GM12878 (cell line): ENCODE data around the gene ELP4. TPM values are rescaled to one million over a fixed set of nuclear protein-coding genes. Genes with fewer than 3 reads are reported as not detected.

Experiments used
- ATAC-seq: fragments of 200-7000 bp; cut with Tn5 transposase; 3 replicates; pipeline ENCODE4 v1.9.1; 2020; ENCODE audit warnings: mild to moderate bottlenecking, moderate library complexity
- BruUV-seq: library from RNA; stranded (reverse); fragments of 400-500 nt; replicated peaks from 2 replicates; lab custom pipeline; 2021; lab: Mats Ljungman, UMichigan
- CTCF ChIA-PET: fragments of 300-600 bp; sonication (Branson Sonifier 250); formaldehyde crosslinking; extraction: SDS; loops from one replicate; lab custom pipeline; 2021; ENCODE audit warnings: inconsistent platforms; lab: Yijun Ruan, JAX
- POLR2A ChIA-PET: fragments of 350-600 bp; formaldehyde crosslinking; extraction: SDS; loops from one replicate; lab custom pipeline; 2021; ENCODE audit warnings: inconsistent platforms; lab: Charles Lee
- RAD21 ChIA-PET: fragments of 300-600 bp; sonication (Branson Sonifier 250); formaldehyde crosslinking; loops from one replicate; lab custom pipeline; 2023; ENCODE audit warnings: antibody characterized with exemption; ENCODE audit not compliant: unreplicated experiment; lab: Charles Lee
- SMC1A ChIA-PET: fragments of 300-600 bp; sonication (Branson Sonifier 250); formaldehyde crosslinking; loops from one replicate; lab custom pipeline; 2023; ENCODE audit not compliant: unreplicated experiment, uncharacterized antibody; lab: Charles Lee
- DNase-seq: peaks from one replicate; pipeline ENCODE4 v3.0.0-alpha.2; 2011; ENCODE audit warnings: low read depth, low spot score
- FAIRE-seq: peaks from 3 replicates; lab custom pipeline; 2011; peaks lifted over from hg19 to GRCh38; lab: Jason Lieb, UNC
- H2AFZ ChIP-seq: 2 replicates; pipeline ENCODE4 v1.6.0; 2011; ENCODE audit warnings: low read depth, low read length, control low read depth; ENCODE audit not compliant: control insufficient read depth
- H3K27ac ChIP-seq: 2 replicates; pipeline ENCODE4 v1.5.1; 2011; ENCODE audit warnings: control low read depth; ENCODE audit not compliant: control insufficient read depth, insufficient read depth
- H3K27me3 ChIP-seq, 2 experiments: replicated peaks in 1 of 2; 2 replicates each; pipeline versions ENCODE4 v1.6.0 to v1.6.1; 2011; ENCODE audit warnings: low read length in 1 of 2; ENCODE audit not compliant: control insufficient read depth in 2 of 2, insufficient read depth in 2 of 2
- H3K36me3 ChIP-seq, 2 experiments: 2 replicates each; pipeline ENCODE4 v1.5.1; 2011; ENCODE audit warnings: low read length in 1 of 2; ENCODE audit not compliant: control insufficient read depth in 2 of 2, insufficient read depth in 2 of 2
- H3K4me1 ChIP-seq: 2 replicates; pipeline ENCODE4 v1.6.1; 2011; ENCODE audit warnings: mild to moderate bottlenecking, low read length, moderate library complexity, mixed read lengths; ENCODE audit not compliant: control insufficient read depth, insufficient read depth
- H3K4me2 ChIP-seq: 2 replicates; pipeline ENCODE4 v1.6.0; 2011; ENCODE audit warnings: control low read depth; ENCODE audit not compliant: control insufficient read depth, insufficient read depth
- H3K4me3 ChIP-seq: fragments of 200-600 bp; sonication (generic); 2 replicates; pipeline ENCODE4 v1.5.1; 2016
- H3K79me2 ChIP-seq: 2 replicates; pipeline ENCODE4 v1.6.0; 2011; ENCODE audit warnings: low read length; ENCODE audit not compliant: control insufficient read depth, insufficient read depth
- H3K9ac ChIP-seq: 2 replicates; pipeline ENCODE4 v1.8.0; 2011; ENCODE audit warnings: low read length, control low read depth, mixed read lengths; ENCODE audit not compliant: control insufficient read depth, insufficient read depth
- H3K9me3 ChIP-seq: replicated peaks from 3 replicates; pipeline ENCODE4 v1.5.1; 2011; ENCODE audit warnings: mild to moderate bottlenecking, low read length; ENCODE audit not compliant: control insufficient read depth, insufficient read depth
- H4K20me1 ChIP-seq: 2 replicates; pipeline ENCODE4 v1.6.0; 2011; ENCODE audit not compliant: control insufficient read depth, insufficient read depth
- BCLAF1 ChIP-seq: fragments of 450-650 bp; IDR thresholded peaks from 2 replicates; pipeline ENCODE4 v1.6.1; 2017; ENCODE audit warnings: antibody characterized with exemption, mild to moderate bottlenecking, moderate library complexity
- CTCF ChIP-seq, 3 experiments: IDR thresholded peaks in 2 of 3; conservative IDR thresholded peaks in 1 of 3; 2 replicates each; pipeline ENCODE4 v1.5.1; 2011; ENCODE audit warnings: low read depth in 3 of 3, low read length in 3 of 3, mild to moderate bottlenecking in 3 of 3, control low read depth in 2 of 3, moderate library complexity in 2 of 3, inconsistent platforms in 1 of 3, mixed read lengths in 1 of 3; ENCODE audit not compliant: control insufficient read depth in 2 of 3, insufficient read depth in 1 of 3; ENCODE audit errors: extremely low read depth in 1 of 3
- FOXK2 ChIP-seq: fragments of 450-650 bp; IDR thresholded peaks from 2 replicates; pipeline ENCODE4 v1.6.1; 2017; ENCODE audit warnings: mild to moderate bottlenecking, moderate library complexity
- HCFC1 ChIP-seq: fragments of 150-350 bp; IDR thresholded peaks from 2 replicates; pipeline ENCODE4 v1.6.1; 2014; ENCODE audit warnings: low read length
- JUNB ChIP-seq: IDR thresholded peaks from 2 replicates; pipeline ENCODE4 v1.6.1; 2016; ENCODE audit warnings: antibody characterized with exemption, mild to moderate bottlenecking
- NR2C2 ChIP-seq: IDR thresholded peaks from 2 replicates; pipeline ENCODE4 v1.6.1; 2011; ENCODE audit warnings: borderline replicate concordance, low read depth; ENCODE audit not compliant: control insufficient read depth, insufficient read length
- PKNOX1 ChIP-seq: fragments of 450-650 bp; IDR thresholded peaks from 2 replicates; pipeline ENCODE4 v1.6.1; 2016; ENCODE audit warnings: mild to moderate bottlenecking
- RCOR1 ChIP-seq: conservative IDR thresholded peaks from 2 replicates; pipeline ENCODE4 v1.6.1; 2012; ENCODE audit warnings: low read depth, low read length, improper control_type of control experiment
- REST ChIP-seq: IDR thresholded peaks from 2 replicates; pipeline ENCODE4 v1.6.1; 2012; ENCODE audit warnings: mild to moderate bottlenecking, low read depth, low read length
- SMAD1 ChIP-seq: fragments of 450-650 bp; IDR thresholded peaks from 2 replicates; pipeline ENCODE4 v1.6.1; 2018; ENCODE audit warnings: mild to moderate bottlenecking, low read depth; ENCODE audit not compliant: partially characterized antibody
- SREBF2 ChIP-seq: IDR thresholded peaks from 2 replicates; pipeline ENCODE4 v1.6.1; 2012; ENCODE audit warnings: mild to moderate bottlenecking, low read length
- YY1 ChIP-seq: IDR thresholded peaks from 2 replicates; pipeline ENCODE4 v1.6.1; 2011; ENCODE audit warnings: low read depth, mild to moderate bottlenecking, low read length
- WGBS: methylation state at CpG from one replicate; pipeline ENCODE4 v1.1.6; 2016; ENCODE audit warnings: low lambda C conversion rate; ENCODE audit not compliant: insufficient replicate concordance, insufficient coverage; ENCODE audit errors: missing lambda C conversion rate; 5-methylcytosine and 5-hydroxymethylcytosine counted together
- in situ Hi-C: fragments of 300-500 bp; cut with MboI; formaldehyde crosslinking; loops from 9 replicates; pipeline ENCODE4 v1.14.3; 2018; ENCODE audit warnings: mixed read lengths
- intact Hi-C: fragments of 100-400 bp; cut with micrococcal nuclease; formaldehyde crosslinking; loops from one replicate; pipeline ENCODE4 v1.14.2; 2022; ENCODE audit not compliant: unreplicated experiment
- polyA plus RNA-seq, 11 experiments: library from polyadenylated mRNA; depleted of rRNA in 4 of 11; unstranded in 6 of 11; stranded (reverse) in 5 of 11; fragments of >200 nt; fragmentation: Nextera tagmentation in 4 of 11; fragmentation: Illumina TruSeq in 1 of 11; extraction: Ambion mirVana in 4 of 11; extraction: Trizol in 1 of 11; gene quantifications; 1 replicate in 1 of 11; 2 replicates in 10 of 11; pipeline versions ENCODE4 v1.2.1 to v1.2.3, GENCODE V29; 2011 to 2016; ENCODE audit warnings: inconsistent platforms in 2 of 11, missing spikeins in 2 of 11, low read depth in 1 of 11
- total RNA-seq, 4 experiments: library from RNA; depleted of rRNA in 3 of 4; stranded (reverse); fragments of >200 nt in 3 of 4; fragmentation: Illumina TruSeq in 1 of 4; extraction: Trizol in 1 of 4; gene quantifications; 2 replicates each; pipeline versions ENCODE4 v1.2.1 to v1.2.3, GENCODE V29; 2013 to 2021

The ELP4 gene
- total and polyA plus RNA-seq, 10 of the 15 experiments (the other 5 are each of a cell fraction or from before 2014, with no cell fraction given): 17.7 to 36.1 (median 27.0) TPM

- no peak for DNase-seq
- Histone ChIP-seq H3K27me3 (no peaks in the 10 kb centered on the region), H3K79me2 (no peaks in the 10 kb centered on the region), H4K20me1 (no peaks in the 10 kb centered on the region), H3K4me2 (no peak overlapping the region), H3K4me1 (peaks cover 14% of the 10 kb centered on the region), H3K9me3 (no peaks in the 10 kb centered on the region), H3K36me3 (no peaks in the 10 kb centered on the region), H3K9ac (no peak overlapping the region), H3K27ac (no peak overlapping the region), H3K4me3 (no peak overlapping the region), H2AFZ (no peak overlapping the region)
- peak; percentile 49 for FAIRE-seq
- BruUV-seq: no TSS peak
- in situ Hi-C loops: no loop called here
- ATAC-seq: peak; percentile 72
- POLR2A ChIA-PET: no interaction called here
- TF ChIP-seq HCFC1 (no peak), NR2C2 (no peak), FOXK2 (no peak), BCLAF1 (no peak), RCOR1 (no peak), SMAD1 (no peak), JUNB (no peak), REST (no peak), SREBF2 (no peak), YY1 (no peak), CTCF (IDR thresholded peaks at IDR 0.05 in 2 of 3, conservative IDR thresholded peaks at IDR 0.05 in 1 of 3; ENCODE audit: control insufficient read depth in 2 of 3, extremely low read depth in 1 of 3, insufficient read depth in 1 of 3, low read depth in 3 of 3, low read length in 3 of 3) (no peak), PKNOX1 (no peak)
- intact Hi-C loops: no loop called here
- CTCF ChIA-PET: interaction anchor here (0.9 to 3.4 kb wide), 3 partner anchors 12 to 354 kb away, joined by 3 to 32 read pairs (median 4); no protein-coding TSS in a partner anchor
- SMC1A ChIA-PET: interaction anchor here (1.0 kb wide), 1 partner anchor 11 kb away, joined by 5 read pairs; no protein-coding TSS in a partner anchor
- 100% methylated on average over 1 of the region's 1 CpG for WGBS
- RAD21 ChIA-PET: interaction anchor here (1.0 to 1.9 kb wide), 3 partner anchors 14 to 305 kb away, joined by 3 to 6 read pairs (median 4); no protein-coding TSS in a partner anchor
These were observed 143.0 kb downstream of the ELP4 start for GRCh38 chr11:31652528-31652927.
